ENCODE results near the gene GSAP.

Gene GSAP

GRCh38 chr7:77326131-77326530, 90.0 kb downstream of the GSAP start:
- no peak for DNase-seq

DNA sequence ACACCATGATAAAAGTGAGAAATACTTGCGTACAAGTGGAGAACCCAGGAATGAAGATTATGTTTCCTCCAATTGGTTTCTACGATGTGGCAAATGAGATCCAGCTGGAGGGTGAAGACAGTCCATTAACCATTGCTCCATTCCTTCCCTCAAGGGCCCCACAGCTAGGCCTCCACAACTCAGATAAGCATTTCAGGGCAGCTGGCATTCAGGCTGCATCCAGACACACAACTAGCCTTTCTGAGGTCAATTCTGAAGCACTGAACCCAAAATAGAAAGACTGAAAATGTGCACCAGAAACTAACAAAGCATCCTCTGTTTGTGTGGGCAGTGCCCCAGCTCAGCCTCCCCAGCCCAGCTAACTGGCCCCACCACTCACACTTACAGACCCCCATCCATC, 94.8 kb downstream of the GSAP start:
- DNase-seq: no peak

DNA sequence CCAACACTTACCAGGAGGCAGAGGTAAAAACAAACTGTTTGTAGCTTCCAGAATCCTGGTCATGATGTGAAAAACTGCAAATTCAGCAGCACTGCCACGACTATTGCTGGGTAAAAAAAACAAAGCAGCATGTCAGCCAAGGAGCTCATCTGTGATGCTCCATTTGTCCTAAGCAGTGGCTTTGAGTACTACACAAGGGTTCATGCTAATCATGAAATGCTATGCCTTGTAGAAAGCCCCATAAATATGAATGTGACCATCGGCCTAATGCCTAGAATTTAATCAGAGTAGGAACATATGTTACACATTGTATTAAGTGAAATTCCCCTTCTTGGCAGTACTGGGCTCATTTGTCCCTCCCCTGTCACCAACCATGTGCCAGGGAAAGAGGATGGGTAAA, 95.4 kb downstream of the GSAP start:
- no peak for DNase-seq

DNA sequence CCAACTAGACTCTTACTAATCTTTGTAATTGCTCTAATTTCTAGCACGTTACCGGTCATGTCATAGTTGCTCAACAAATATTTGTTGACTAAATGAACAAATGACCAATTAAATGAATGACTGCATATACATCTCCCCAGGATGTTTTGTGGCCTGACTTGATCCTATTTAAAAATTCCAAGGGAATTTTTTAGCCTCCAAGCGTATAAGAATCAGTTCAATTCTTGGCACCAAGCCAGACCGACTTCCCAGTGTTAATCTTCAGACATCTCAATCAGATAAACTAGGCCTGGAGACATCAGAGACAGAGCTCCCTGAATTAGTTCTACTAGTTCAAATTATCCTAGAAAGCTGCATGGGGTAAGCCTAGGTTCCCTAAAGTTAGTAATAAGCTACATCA, 96.0 kb downstream of the GSAP start:
- no peak for DNase-seq

GRCh38 chr7:77318019-77318418, 98.1 kb downstream of the GSAP start:
- DNase-seq: no peak

DNA sequence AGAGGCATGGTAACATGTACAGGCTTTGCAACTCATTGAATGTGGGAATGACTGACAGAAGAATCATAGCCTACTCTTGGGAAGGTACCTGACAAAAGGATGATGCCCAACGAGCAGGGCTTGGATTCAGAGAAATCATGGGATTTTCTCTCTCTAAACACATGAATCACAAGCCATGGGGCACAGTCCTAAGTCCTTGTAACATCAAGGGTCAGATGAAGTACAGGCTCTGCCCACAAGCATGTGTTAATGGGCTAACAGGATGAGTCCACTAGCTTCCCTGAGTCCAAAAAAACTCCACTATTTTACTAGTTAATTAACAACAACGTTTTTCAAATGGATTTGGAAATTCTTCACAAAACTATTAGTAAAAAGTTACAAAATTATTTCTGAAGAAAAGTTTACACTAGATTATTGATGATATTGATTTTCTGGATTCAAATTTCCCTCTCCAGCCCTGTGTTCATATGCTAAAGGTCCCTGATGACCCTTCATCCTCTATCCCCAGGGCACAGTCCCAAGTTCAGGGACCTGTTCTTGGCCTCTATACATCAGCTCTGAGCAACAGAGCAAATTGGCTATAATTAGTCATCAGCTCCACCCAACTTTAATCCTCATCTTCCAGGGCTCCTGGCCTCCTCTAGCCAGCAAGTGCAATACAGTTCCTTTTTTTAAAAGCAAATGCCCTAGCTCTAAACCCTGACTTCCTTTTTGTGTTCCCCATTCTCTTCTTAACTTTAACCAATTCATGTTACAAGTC, 99.8 kb downstream of the GSAP start:
- no peak for DNase-seq

- DNase-seq: no peak
Measured at GRCh38 chr7:77315182-77315591, 101.0 kb downstream of the GSAP start.

- no peak for DNase-seq
Measured at GRCh38 chr7:77313876-77314480, 102.2 kb downstream of the GSAP start.

DNA sequence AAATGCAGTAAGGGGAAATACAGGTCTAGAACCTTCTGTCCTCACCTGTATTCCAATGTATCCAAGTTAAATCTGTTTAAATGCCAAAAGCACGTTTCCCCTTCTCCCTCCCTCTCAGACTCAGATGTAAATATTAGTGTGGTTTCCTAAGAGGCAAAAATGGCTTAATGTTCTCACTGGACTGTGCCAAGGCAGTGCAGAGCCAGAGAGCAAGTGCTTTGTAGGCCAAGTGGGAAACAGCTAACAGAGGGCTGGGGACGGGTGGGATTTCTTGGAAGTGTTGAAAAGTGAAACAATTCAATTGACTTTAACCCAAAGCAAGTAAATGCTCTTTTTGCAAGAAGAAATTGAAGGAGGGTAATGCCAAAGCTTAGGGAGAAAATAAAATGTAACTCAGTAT, 103.1 kb downstream of the GSAP start:
- DNase-seq: no peak

DNA sequence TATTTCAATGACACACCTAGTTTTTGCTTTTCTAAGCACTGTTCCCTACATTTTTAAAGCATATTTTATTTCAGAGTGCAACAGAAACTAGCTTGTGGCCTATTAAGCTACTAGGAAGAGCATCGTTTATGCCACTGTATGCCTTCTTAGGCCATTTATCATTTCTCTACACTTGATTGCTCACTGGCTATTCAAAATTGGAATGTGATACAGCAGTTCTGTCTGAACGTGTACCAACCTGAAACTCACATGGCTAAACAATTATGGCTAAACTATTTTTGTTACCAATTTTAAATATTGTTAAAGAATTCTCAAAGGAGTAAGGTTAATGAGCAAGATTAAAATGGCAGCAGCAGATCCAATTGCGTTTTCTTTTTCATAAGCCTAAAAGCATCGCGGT, 105.2 kb downstream of the GSAP start:
- DNase-seq: no peak

DNA sequence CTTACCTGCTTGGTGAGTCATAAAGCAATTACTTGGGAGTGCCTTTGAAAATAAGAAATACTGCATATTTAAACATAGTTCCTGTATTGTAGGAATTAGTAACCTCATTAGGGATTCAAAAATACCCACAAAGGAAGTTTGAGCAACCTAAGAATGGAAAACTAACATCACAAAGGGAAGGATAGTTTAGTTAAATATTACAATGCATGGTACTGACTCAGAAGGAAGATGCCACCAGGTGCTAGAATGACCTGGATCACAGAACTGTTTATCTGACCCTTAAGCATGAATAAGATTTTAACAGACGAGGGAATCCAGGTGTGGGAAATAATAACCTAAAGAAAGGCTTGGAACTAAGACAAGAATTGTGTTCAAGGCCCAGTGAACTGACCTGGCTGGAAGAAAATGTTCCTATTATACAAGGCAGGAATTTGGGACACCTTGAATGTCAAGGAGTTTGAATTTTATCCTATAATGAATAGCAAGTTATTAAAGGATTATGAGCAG, 106.4 kb downstream of the GSAP start:
- DNase-seq: no peak

DNA sequence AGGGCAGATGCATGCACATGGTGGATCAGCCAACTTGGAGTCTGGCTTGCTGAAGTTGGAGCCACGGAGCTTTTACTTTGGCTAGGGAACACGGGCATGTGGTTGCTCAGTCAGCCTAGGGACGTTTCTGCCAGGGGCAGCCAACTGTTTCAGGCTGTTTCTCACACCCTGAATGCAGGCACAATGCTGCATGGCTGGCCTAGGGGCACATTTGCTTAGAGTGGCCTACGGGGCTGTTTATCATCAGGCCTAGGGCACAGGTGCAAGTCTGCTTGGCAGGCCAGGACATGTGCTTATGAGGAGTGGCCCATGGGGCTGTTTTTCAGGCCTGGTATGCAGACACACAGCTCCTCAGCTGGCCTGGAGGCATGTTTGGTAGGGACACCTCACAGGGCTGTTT, 107.4 kb downstream of the GSAP start:
- no peak for DNase-seq

DNA sequence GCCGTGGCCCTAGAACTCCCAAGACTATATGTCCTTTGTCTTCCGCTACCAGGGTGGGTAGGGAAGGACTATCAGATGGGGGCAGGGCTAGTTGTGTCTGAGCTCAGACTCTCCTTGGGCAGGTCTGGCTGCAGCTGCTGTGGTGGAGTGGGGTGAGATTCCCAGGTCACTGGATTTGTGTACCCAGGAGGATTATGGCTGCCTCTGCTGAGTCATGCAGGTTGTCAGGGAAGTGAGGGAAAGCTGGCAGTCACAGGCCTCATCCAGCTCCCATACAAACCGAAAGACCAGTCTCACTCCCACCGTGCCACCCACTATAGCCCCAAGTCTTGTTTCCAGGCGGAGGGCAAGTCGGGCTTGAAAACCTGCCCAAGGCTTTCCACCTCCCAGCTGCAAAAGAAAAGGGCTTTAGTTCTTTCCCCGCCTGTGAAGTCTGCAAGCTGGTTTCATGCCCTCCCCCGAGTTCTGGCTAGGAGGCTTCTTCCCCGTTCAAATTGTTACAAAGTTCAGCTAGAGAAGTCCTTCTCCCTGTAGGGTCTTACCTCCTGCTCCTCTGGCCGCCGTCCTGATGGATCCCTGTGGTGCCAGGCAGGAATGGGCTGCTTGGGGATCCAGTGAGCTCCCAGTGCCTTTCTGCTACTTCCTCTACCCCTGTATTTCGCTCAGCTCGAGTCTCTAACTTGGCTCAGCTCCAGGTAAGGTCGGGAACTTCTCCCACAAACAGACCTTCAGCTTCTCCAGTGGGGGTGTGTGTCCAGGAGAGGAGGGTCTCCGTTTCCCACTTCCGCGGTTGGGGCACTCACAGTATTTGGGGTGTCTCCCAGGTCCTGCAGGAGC, 109.7 kb downstream of the GSAP start:
- DNase-seq: no peak

DNA sequence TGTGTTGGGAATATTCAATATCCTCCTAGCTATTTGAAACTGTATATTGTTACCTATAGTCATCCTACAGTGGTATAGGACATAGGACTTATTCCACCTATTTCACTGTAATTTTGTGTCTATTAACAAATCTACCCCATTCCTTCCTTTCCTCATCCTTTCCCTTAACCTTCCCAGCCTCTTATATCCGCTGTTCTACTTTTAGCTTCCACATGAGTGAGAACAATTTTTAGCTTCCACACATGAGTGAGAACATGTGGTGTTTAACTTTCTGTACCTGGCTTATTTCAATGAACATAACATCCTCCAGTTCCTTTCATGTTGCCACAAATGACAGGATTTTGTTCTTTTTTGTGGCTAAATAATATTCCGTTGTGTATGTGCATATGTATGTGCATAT, 120.6 kb downstream of the GSAP start:
- DNase-seq: no peak

- DNase-seq: no peak
Measured at GRCh38 chr7:77293046-77293445, 123.1 kb downstream of the GSAP start.

GRCh38 chr7:77290425-77290824, 125.7 kb downstream of the GSAP start:
- DNase-seq: no peak

- no peak for DNase-seq
Measured at GRCh38 chr7:77289387-77289786, 126.8 kb downstream of the GSAP start.

DNA sequence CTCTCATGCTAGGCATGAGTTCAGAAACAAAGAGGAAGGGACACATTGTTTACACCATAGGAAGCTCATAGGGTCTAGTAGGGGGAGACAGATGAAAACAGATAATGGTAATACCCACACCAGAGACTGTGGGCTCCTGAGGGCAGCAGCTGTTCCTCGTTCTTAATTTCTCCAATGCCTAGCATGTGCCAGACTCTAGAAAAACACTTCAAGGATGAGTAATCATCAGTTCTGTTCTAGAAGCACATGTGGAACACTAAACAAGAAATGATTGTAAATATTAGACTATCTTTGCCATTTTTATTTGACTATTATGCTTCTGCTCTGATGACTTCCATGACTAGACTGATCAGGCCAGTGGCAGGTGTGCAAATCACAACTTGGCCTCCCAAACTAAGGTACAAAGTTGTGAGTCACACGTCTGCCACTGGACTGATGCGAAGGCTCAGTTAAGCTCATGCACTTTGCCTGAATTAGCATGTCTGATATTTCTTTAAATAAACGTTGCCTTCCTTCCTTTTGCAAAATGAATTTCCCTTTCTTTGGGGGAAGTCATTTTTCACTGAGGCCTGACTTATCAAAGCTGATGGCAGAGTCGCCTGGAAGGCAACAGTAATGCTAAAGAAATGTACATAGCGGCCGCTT, 127.4 kb downstream of the GSAP start:
- no peak for DNase-seq

DNA sequence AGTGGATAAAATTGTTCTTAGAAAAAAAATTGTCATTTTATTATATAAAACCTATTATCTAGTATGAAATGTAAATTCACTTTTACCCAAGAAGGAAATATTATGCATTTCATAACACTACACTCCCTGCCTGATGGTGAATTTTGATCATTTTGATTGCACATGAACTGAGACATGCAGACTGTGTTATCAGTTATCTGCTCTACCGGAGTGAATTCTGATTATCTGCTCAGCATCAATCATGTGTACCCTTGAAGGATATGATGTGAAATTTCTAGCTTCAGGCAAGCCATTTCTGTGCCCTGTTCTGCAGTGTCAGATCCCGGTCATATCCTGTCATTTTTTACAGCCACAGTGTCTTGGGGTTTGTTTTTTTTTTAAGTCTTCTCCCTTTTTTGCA, 131.5 kb downstream of the GSAP start:
- no peak for DNase-seq

DNA sequence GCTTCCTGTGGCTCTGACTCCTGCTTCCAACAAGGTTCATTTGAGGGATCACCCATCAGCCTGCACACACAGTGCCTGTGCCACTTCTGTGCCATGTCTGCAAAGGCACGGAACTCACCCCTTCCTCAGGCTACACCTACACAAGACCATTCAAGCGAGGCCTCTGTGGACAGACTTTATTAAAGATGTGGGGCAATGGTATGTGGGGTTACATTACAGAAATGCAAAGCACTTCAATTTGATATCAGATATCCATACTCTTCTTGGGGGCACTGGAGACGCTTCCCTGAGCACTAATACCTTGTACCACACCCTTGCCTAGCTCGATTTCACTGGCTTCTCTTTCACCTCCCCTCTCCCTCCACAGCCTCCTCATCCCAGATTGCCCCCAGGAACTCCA, 132.1 kb downstream of the GSAP start:
- DNase-seq: no peak

- no peak for DNase-seq
Measured at GRCh38 chr7:77282897-77283296, 133.3 kb downstream of the GSAP start.

GRCh38 chr7:77281780-77282478, 134.2 kb downstream of the GSAP start:
- DNase-seq: no peak

- no peak for DNase-seq
Measured at GRCh38 chr7:77276120-77276519, 140.0 kb downstream of the GSAP start.
